Tibial nerve (tissue), 3 donors: ENCODE measurements around the gene MARCHF3.

Experiments used
- CTCF ChIP-seq, 5 experiments: fragments of 200-600 bp in 3 of 5; fragments of 450-650 bp in 2 of 5; sonication (generic) in 3 of 5; IDR thresholded peaks; one replicate each; pipeline ENCODE4 v1.5.1; 2016 to 2019; ENCODE audit warnings: antibody characterized with exemption in 5 of 5, mild to moderate bottlenecking in 3 of 5, moderate library complexity in 2 of 5
- POLR2A ChIP-seq, 2 donors: fragments of 450-650 bp; IDR thresholded peaks; one replicate each; pipeline ENCODE4 v1.6.1; 2017; ENCODE audit warnings: antibody characterized with exemption in 2 of 2, mild to moderate bottlenecking in 2 of 2, moderate library complexity in 2 of 2

- no peak for TF ChIP-seq POLR2A (IDR thresholded peaks at IDR 0.05)
- TF ChIP-seq CTCF (IDR thresholded peaks at IDR 0.05), result no peak
Measured at GRCh38 chr5:126866851-126867636, 163.3 kb downstream of the MARCHF3 start.
